GM12878 (cell line): Measurements from ENCODE around the gene C10orf105. TPM values are rescaled to one million over a fixed set of nuclear protein-coding genes. Genes with fewer than 3 reads are reported as not detected.

Source experiments
- ATAC-seq: fragments of 200-7000 bp; cut with Tn5 transposase; 3 replicates; pipeline ENCODE4 v1.9.1; 2020; ENCODE audit warnings: mild to moderate bottlenecking, moderate library complexity
- BruUV-seq: library from RNA; stranded (reverse); fragments of 400-500 nt; replicated peaks from 2 replicates; lab custom pipeline; 2021; lab: Mats Ljungman, UMichigan
- CTCF ChIA-PET: fragments of 300-600 bp; sonication (Branson Sonifier 250); formaldehyde crosslinking; extraction: SDS; loops from one replicate; lab custom pipeline; 2021; ENCODE audit warnings: inconsistent platforms; lab: Yijun Ruan, JAX
- POLR2A ChIA-PET: fragments of 350-600 bp; formaldehyde crosslinking; extraction: SDS; loops from one replicate; lab custom pipeline; 2021; ENCODE audit warnings: inconsistent platforms; lab: Charles Lee
- RAD21 ChIA-PET: fragments of 300-600 bp; sonication (Branson Sonifier 250); formaldehyde crosslinking; loops from one replicate; lab custom pipeline; 2023; ENCODE audit warnings: antibody characterized with exemption; ENCODE audit not compliant: unreplicated experiment; lab: Charles Lee
- SMC1A ChIA-PET: fragments of 300-600 bp; sonication (Branson Sonifier 250); formaldehyde crosslinking; loops from one replicate; lab custom pipeline; 2023; ENCODE audit not compliant: unreplicated experiment, uncharacterized antibody; lab: Charles Lee
- DNase-seq: peaks from one replicate; pipeline ENCODE4 v3.0.0-alpha.2; 2011; ENCODE audit warnings: low read depth, low spot score
- FAIRE-seq: peaks from 3 replicates; lab custom pipeline; 2011; peaks lifted over from hg19 to GRCh38; lab: Jason Lieb, UNC
- H2AFZ ChIP-seq: 2 replicates; pipeline ENCODE4 v1.6.0; 2011; ENCODE audit warnings: low read depth, low read length, control low read depth; ENCODE audit not compliant: control insufficient read depth
- H3K27ac ChIP-seq: 2 replicates; pipeline ENCODE4 v1.5.1; 2011; ENCODE audit warnings: control low read depth; ENCODE audit not compliant: control insufficient read depth, insufficient read depth
- H3K27me3 ChIP-seq, 2 experiments: replicated peaks in 1 of 2; 2 replicates each; pipeline versions ENCODE4 v1.6.0 to v1.6.1; 2011; ENCODE audit warnings: low read length in 1 of 2; ENCODE audit not compliant: control insufficient read depth in 2 of 2, insufficient read depth in 2 of 2
- H3K36me3 ChIP-seq, 2 experiments: 2 replicates each; pipeline ENCODE4 v1.5.1; 2011; ENCODE audit warnings: low read length in 1 of 2; ENCODE audit not compliant: control insufficient read depth in 2 of 2, insufficient read depth in 2 of 2
- H3K4me1 ChIP-seq: 2 replicates; pipeline ENCODE4 v1.6.1; 2011; ENCODE audit warnings: mild to moderate bottlenecking, low read length, moderate library complexity, mixed read lengths; ENCODE audit not compliant: control insufficient read depth, insufficient read depth
- H3K4me2 ChIP-seq: 2 replicates; pipeline ENCODE4 v1.6.0; 2011; ENCODE audit warnings: control low read depth; ENCODE audit not compliant: control insufficient read depth, insufficient read depth
- H3K4me3 ChIP-seq: fragments of 200-600 bp; sonication (generic); 2 replicates; pipeline ENCODE4 v1.5.1; 2016
- H3K79me2 ChIP-seq: 2 replicates; pipeline ENCODE4 v1.6.0; 2011; ENCODE audit warnings: low read length; ENCODE audit not compliant: control insufficient read depth, insufficient read depth
- H3K9ac ChIP-seq: 2 replicates; pipeline ENCODE4 v1.8.0; 2011; ENCODE audit warnings: low read length, control low read depth, mixed read lengths; ENCODE audit not compliant: control insufficient read depth, insufficient read depth
- H3K9me3 ChIP-seq: replicated peaks from 3 replicates; pipeline ENCODE4 v1.5.1; 2011; ENCODE audit warnings: mild to moderate bottlenecking, low read length; ENCODE audit not compliant: control insufficient read depth, insufficient read depth
- H4K20me1 ChIP-seq: 2 replicates; pipeline ENCODE4 v1.6.0; 2011; ENCODE audit not compliant: control insufficient read depth, insufficient read depth
- BCL11A ChIP-seq: IDR thresholded peaks from 2 replicates; pipeline ENCODE4 v1.6.1; 2011; ENCODE audit warnings: low read depth, low read length
- EED ChIP-seq: sonication (generic); IDR thresholded peaks from 2 replicates; pipeline ENCODE4 v1.6.1; 2016; ENCODE audit warnings: antibody characterized with exemption, low read depth
- KDM1A ChIP-seq: fragments of 200-600 bp; sonication (generic); IDR thresholded peaks from 2 replicates; pipeline ENCODE4 v1.6.1; 2016; ENCODE audit warnings: borderline replicate concordance
- RELA ChIP-seq: fragments of 450-650 bp; IDR thresholded peaks from 2 replicates; pipeline ENCODE4 v1.8.0; 2014; ENCODE audit warnings: borderline replicate concordance; ENCODE audit not compliant: partially characterized antibody
- SMC3 ChIP-seq: IDR thresholded peaks from 2 replicates; pipeline ENCODE4 v1.6.1; 2011; ENCODE audit warnings: low read length, improper control_type of control experiment, borderline replicate concordance
- SREBF1 ChIP-seq: IDR thresholded peaks from 2 replicates; pipeline ENCODE4 v1.6.1; 2012; ENCODE audit warnings: mild to moderate bottlenecking, low read length
- STAT1 ChIP-seq: fragments of 450-650 bp; conservative IDR thresholded peaks from 2 replicates; pipeline ENCODE4 v1.6.1; 2014; ENCODE audit warnings: antibody characterized with exemption, mild to moderate bottlenecking
- SUPT20H ChIP-seq: IDR thresholded peaks from 2 replicates; pipeline ENCODE4 v1.6.1; 2011; ENCODE audit warnings: low read depth, mild to moderate bottlenecking, low read length, moderate library complexity, borderline replicate concordance; ENCODE audit not compliant: control insufficient read depth
- SUZ12 ChIP-seq: fragments of 200-600 bp; sonication (generic); IDR thresholded peaks from one replicate; pipeline ENCODE4 v1.6.1; 2018; ENCODE audit warnings: antibody characterized with exemption, mild to moderate bottlenecking; ENCODE audit not compliant: unreplicated experiment
- YY1 ChIP-seq: IDR thresholded peaks from 2 replicates; pipeline ENCODE4 v1.6.1; 2011; ENCODE audit warnings: low read depth, mild to moderate bottlenecking, low read length
- WGBS: methylation state at CpG from one replicate; pipeline ENCODE4 v1.1.6; 2016; ENCODE audit warnings: low lambda C conversion rate; ENCODE audit not compliant: insufficient replicate concordance, insufficient coverage; ENCODE audit errors: missing lambda C conversion rate; 5-methylcytosine and 5-hydroxymethylcytosine counted together
- in situ Hi-C: fragments of 300-500 bp; cut with MboI; formaldehyde crosslinking; loops from 9 replicates; pipeline ENCODE4 v1.14.3; 2018; ENCODE audit warnings: mixed read lengths
- intact Hi-C: fragments of 100-400 bp; cut with micrococcal nuclease; formaldehyde crosslinking; loops from one replicate; pipeline ENCODE4 v1.14.2; 2022; ENCODE audit not compliant: unreplicated experiment
- polyA plus RNA-seq, 11 experiments: library from polyadenylated mRNA; depleted of rRNA in 4 of 11; unstranded in 6 of 11; stranded (reverse) in 5 of 11; fragments of >200 nt; fragmentation: Nextera tagmentation in 4 of 11; fragmentation: Illumina TruSeq in 1 of 11; extraction: Ambion mirVana in 4 of 11; extraction: Trizol in 1 of 11; gene quantifications; 1 replicate in 1 of 11; 2 replicates in 10 of 11; pipeline versions ENCODE4 v1.2.1 to v1.2.3, GENCODE V29; 2011 to 2016; ENCODE audit warnings: inconsistent platforms in 2 of 11, missing spikeins in 2 of 11, low read depth in 1 of 11
- total RNA-seq, 4 experiments: library from RNA; depleted of rRNA in 3 of 4; stranded (reverse); fragments of >200 nt in 3 of 4; fragmentation: Illumina TruSeq in 1 of 4; extraction: Trizol in 1 of 4; gene quantifications; 2 replicates each; pipeline versions ENCODE4 v1.2.1 to v1.2.3, GENCODE V29; 2013 to 2021
- TF ChIP-seq, protein P1 (sequence below): IDR thresholded peaks from 2 replicates; pipeline ENCODE4 v1.6.1; 2011; ENCODE audit warnings: mild to moderate bottlenecking, low read depth, low read length, moderate library complexity; ENCODE audit not compliant: insufficient replicate concordance
- TF ChIP-seq, protein P2 (sequence below): fragments of 150-350 bp; IDR thresholded peaks from 2 replicates; pipeline ENCODE4 v1.6.1; 2014; ENCODE audit warnings: mild to moderate bottlenecking, low read depth, low read length
- TF ChIP-seq, protein P3 (sequence below): fragments of 450-650 bp; IDR thresholded peaks from 2 replicates; pipeline ENCODE4 v1.6.1; 2017; ENCODE audit warnings: low read depth, mild to moderate bottlenecking, moderate library complexity
- TF ChIP-seq, protein P4 (sequence below): fragments of 150-350 bp; IDR thresholded peaks from 2 replicates; pipeline ENCODE4 v1.6.1; 2016; ENCODE audit warnings: low read depth, low read length
- TF ChIP-seq, protein P5 (sequence below): IDR thresholded peaks from 2 replicates; pipeline ENCODE4 v1.6.1; 2012; ENCODE audit warnings: low read depth, low read length, improper control_type of control experiment
- TF ChIP-seq, protein P6 (sequence below): IDR thresholded peaks from 2 replicates; pipeline ENCODE4 v1.6.1; 2012; ENCODE audit warnings: low read depth, low read length, improper control_type of control experiment

C10orf105 gene
- total and polyA plus RNA-seq, 10 of the 15 experiments (the other 5 are each of a cell fraction or from before 2014, with no cell fraction given): 0.04 to 0.06 (median 0.05) TPM; not detected in 7

DNA sequence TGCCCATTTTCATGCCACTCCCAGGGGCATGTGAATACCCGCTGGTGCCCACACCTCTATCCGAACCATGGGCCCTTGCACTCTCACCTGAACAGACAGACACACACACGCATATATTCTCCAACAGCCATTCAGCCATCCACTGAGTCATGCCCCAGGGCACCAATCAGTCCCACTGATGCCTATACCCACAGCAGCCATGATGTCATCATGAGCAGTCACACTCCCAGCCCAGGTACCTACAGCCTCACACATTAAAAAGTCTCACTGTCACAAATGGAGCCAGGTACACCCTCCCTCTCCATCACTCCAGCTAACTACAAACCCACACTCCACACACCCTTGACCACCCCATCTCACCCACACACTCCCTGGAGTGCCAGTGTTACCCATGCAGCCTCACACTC lies 41.5 kb upstream of the C10orf105 start:
- Histone ChIP-seq H3K27ac (no peak overlapping the region), H3K36me3 (no peaks in the 10 kb centered on the region; a peak in 1 of 4 replicates), H3K79me2 (no peaks in the 10 kb centered on the region), H3K4me1 (peaks cover 10% of the 10 kb centered on the region; the same call in 1 of the 2 replicates), H2AFZ (no peak overlapping the region), H3K4me2 (no peak overlapping the region), H3K9me3 (no peaks in the 10 kb centered on the region), H4K20me1 (no peaks in the 10 kb centered on the region), H3K4me3 (no peak overlapping the region), H3K27me3 (no peaks in the 10 kb centered on the region), H3K9ac (no peak overlapping the region)
- no TSS peak for BruUV-seq
- intact Hi-C loops (no loop called here), in situ Hi-C loops (no loop called here)
- ChIA-PET SMC1A (no interaction called here), CTCF (no interaction called here), RAD21 (no interaction called here), POLR2A (no interaction called here)
- DNase-seq (no peak), ATAC-seq (no peak), FAIRE-seq (no peak)
- 84% methylated on average over 3 of the region's 3 CpGs for WGBS
- TF ChIP-seq EED: no peak
- no peak for TF ChIP-seq RELA
- no peak for TF ChIP-seq BCL11A
- TF ChIP-seq, protein P1, sequence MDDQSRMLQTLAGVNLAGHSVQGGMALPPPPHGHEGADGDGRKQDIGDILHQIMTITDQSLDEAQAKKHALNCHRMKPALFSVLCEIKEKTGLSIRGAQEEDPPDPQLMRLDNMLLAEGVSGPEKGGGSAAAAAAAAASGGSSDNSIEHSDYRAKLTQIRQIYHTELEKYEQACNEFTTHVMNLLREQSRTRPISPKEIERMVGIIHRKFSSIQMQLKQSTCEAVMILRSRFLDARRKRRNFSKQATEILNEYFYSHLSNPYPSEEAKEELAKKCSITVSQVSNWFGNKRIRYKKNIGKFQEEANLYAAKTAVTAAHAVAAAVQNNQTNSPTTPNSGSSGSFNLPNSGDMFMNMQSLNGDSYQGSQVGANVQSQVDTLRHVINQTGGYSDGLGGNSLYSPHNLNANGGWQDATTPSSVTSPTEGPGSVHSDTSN: no peak
- TF ChIP-seq SUZ12: no peak
- TF ChIP-seq, protein P2, sequence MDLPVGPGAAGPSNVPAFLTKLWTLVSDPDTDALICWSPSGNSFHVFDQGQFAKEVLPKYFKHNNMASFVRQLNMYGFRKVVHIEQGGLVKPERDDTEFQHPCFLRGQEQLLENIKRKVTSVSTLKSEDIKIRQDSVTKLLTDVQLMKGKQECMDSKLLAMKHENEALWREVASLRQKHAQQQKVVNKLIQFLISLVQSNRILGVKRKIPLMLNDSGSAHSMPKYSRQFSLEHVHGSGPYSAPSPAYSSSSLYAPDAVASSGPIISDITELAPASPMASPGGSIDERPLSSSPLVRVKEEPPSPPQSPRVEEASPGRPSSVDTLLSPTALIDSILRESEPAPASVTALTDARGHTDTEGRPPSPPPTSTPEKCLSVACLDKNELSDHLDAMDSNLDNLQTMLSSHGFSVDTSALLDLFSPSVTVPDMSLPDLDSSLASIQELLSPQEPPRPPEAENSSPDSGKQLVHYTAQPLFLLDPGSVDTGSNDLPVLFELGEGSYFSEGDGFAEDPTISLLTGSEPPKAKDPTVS: no peak
- no peak for TF ChIP-seq YY1
- no peak for TF ChIP-seq SMC3
- TF ChIP-seq STAT1: no peak
- TF ChIP-seq KDM1A: no peak
- TF ChIP-seq, protein P3, sequence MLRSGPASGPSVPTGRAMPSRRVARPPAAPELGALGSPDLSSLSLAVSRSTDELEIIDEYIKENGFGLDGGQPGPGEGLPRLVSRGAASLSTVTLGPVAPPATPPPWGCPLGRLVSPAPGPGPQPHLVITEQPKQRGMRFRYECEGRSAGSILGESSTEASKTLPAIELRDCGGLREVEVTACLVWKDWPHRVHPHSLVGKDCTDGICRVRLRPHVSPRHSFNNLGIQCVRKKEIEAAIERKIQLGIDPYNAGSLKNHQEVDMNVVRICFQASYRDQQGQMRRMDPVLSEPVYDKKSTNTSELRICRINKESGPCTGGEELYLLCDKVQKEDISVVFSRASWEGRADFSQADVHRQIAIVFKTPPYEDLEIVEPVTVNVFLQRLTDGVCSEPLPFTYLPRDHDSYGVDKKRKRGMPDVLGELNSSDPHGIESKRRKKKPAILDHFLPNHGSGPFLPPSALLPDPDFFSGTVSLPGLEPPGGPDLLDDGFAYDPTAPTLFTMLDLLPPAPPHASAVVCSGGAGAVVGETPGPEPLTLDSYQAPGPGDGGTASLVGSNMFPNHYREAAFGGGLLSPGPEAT: no peak
- no peak for TF ChIP-seq SUPT20H
- TF ChIP-seq, protein P4, sequence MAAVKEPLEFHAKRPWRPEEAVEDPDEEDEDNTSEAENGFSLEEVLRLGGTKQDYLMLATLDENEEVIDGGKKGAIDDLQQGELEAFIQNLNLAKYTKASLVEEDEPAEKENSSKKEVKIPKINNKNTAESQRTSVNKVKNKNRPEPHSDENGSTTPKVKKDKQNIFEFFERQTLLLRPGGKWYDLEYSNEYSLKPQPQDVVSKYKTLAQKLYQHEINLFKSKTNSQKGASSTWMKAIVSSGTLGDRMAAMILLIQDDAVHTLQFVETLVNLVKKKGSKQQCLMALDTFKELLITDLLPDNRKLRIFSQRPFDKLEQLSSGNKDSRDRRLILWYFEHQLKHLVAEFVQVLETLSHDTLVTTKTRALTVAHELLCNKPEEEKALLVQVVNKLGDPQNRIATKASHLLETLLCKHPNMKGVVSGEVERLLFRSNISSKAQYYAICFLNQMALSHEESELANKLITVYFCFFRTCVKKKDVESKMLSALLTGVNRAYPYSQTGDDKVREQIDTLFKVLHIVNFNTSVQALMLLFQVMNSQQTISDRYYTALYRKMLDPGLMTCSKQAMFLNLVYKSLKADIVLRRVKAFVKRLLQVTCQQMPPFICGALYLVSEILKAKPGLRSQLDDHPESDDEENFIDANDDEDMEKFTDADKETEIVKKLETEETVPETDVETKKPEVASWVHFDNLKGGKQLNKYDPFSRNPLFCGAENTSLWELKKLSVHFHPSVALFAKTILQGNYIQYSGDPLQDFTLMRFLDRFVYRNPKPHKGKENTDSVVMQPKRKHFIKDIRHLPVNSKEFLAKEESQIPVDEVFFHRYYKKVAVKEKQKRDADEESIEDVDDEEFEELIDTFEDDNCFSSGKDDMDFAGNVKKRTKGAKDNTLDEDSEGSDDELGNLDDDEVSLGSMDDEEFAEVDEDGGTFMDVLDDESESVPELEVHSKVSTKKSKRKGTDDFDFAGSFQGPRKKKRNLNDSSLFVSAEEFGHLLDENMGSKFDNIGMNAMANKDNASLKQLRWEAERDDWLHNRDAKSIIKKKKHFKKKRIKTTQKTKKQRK: no peak
- TF ChIP-seq, protein P5, sequence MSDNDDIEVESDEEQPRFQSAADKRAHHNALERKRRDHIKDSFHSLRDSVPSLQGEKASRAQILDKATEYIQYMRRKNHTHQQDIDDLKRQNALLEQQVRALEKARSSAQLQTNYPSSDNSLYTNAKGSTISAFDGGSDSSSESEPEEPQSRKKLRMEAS: no peak
- TF ChIP-seq SREBF1: no peak
- TF ChIP-seq, protein P6, sequence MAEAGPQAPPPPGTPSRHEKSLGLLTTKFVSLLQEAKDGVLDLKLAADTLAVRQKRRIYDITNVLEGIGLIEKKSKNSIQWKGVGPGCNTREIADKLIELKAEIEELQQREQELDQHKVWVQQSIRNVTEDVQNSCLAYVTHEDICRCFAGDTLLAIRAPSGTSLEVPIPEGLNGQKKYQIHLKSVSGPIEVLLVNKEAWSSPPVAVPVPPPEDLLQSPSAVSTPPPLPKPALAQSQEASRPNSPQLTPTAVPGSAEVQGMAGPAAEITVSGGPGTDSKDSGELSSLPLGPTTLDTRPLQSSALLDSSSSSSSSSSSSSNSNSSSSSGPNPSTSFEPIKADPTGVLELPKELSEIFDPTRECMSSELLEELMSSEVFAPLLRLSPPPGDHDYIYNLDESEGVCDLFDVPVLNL: no peak
